Posterior vena cava (tissue), 2 donors: ENCODE measurements around the gene FXYD3. TPM values are rescaled to one million over a fixed set of nuclear protein-coding genes. Genes with fewer than 3 reads are reported as not detected.
"Not testable (repeated sequence)": the region's sequence is repeated elsewhere in the genome, so short reads cannot be mapped to it uniquely, and the experiment has no call there.

ENCODE experiments used
- DNase-seq: peaks from one replicate; pipeline ENCODE4 v3.0.0-alpha.2; 2020; ENCODE audit warnings: low spot score
- intact Hi-C, 2 donors: fragments of 100-400 bp; cut with DNase I; formaldehyde crosslinking; loops; one replicate each; pipeline versions ENCODE4 v1.14.1 to v1.14.2; 2022 to 2023
- total RNA-seq, 2 donors: library from RNA; stranded (reverse); fragmentation: NEBNext Ultra II Directional; extraction: Animal tissue kit (Norgen Biotek cat#: 25700); gene quantifications; one replicate each; pipeline ENCODE4 v1.2.1, GENCODE V29; 2021
- donor health status: DM: yes; HTN: yes; CAD: no.
- donor health status: DM: yes; HTN: yes; CAD: no.

The FXYD3 gene
- total RNA-seq, 2 donors from 2014 or later, result not detected

DNA sequence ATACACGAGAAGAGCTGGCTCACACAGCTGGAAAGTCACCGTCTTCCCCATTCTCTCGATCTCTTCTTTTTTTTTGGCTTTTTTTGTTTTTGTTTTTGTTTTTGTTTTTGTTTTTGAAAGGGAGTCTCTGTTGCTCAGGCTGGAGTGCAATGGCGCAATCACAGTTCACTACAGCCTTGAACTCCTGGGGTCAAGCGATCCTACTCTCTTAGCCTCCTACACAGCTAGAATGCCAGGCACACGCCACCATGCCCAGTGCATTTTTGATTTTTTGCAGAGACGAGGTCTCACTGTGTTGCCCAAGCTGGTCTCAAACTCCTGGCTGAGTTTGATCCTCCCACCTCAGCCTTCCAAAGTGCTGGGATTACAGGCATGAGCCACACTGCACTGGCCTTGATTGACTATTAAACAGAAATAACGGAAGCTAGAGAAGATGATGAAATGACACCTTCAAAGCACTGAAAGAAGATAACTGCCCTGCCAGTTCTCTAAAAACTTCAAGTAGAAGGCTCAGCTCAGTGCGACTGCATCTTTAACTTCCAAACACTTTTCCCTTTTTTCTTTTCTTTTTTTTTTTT lies 4.0 kb downstream of the FXYD3 start:
- intact Hi-C loops, result no loop called here
- DNase-seq, result no peak

DNA sequence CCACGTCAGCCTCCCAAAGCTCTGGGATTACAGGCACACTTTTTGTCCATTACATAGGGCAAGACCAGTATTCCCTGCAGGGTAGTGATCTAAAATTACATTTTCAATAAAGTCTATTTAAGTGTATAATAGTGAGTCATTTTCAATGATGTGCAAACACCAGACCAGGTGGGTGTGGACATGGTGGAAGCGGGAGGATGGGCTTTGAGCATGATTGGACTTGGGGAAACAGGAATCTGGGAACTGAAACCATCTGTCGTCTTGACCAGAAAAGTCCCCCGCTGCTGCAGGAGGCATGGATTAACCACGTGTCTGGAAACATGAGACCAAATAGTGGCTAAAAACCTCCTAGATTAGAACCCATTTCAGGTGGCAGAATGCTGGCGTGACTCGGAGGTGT lies 4.9 kb downstream of the FXYD3 start:
- intact Hi-C loops, result no loop called here
- no peak for DNase-seq

DNA sequence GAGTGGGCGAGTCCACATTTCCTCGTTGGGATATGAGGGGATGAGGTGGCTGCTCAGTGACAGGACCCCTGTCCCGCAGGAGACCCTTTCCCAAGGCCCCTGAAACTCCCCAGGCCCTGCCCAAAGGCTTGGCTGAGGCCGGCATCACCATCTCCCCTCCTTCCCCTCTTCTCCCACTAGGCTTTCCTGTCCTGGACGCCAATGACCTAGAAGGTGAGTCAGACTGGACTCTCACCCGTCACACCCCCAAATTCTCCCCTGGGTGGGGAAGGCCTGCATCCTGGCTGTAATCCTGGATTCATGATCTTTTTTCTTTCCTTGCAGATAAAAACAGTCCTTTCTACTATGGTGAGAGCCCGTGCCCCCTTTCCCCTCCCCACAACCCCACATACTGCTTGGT lies 5.3 kb downstream of the FXYD3 start:
- no peak for DNase-seq
- intact Hi-C loops, result no loop called here

DNA sequence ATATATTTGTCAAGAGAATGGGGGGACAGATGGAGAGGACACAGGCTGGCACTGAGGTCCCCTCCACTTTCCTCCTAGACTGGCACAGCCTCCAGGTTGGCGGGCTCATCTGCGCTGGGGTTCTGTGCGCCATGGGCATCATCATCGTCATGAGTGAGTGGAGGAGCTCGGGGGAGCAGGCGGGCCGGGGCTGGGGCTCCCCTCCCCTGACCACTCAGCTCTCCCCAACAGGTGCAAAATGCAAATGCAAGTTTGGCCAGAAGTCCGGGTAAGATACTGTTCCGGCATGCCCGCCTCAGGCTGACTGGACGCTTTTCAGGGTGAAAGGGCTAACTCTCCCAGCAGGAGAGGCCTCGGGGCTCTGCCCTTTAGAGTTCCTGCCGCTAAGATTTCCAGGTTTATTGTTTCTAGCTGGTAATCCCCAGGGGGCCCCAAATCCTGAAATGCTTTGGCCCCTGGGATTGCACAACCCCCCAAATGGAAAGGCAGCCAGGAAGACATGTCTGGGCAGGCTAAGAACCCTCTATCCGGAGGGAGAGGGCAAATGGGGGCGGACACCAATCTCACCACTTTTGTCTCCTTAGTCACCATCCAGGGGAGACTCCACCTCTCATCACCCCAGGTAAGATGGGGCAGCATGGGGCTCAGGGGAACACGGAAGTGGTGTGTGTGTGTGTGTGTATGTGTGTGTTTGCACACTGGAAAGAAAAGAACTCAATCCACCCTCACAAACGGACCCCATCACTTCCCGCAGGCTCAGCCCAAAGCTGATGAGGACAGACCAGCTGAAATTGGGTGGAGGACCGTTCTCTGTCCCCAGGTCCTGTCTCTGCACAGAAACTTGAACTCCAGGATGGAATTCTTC lies 7.3 kb downstream of the FXYD3 start:
- intact Hi-C loops, result no loop called here
- no peak for DNase-seq

DNA sequence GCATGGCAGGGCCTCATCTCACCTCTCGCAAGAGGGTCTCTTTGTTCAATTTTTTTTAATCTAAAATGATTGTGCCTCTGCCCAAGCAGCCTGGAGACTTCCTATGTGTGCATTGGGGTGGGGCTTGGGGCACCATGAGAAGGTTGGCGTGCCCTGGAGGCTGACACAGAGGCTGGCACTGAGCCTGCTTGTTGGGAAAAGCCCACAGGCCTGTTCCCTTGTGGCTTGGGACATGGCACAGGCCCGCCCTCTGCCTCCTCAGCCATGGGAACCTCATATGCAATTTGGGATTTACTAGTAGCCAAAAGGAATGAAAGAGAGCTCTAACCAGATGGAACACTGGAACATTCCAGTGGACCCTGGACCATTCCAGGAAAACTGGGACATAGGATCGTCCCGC lies 8.0 kb downstream of the FXYD3 start:
- no peak for DNase-seq
- intact Hi-C loops, result no loop called here

DNA sequence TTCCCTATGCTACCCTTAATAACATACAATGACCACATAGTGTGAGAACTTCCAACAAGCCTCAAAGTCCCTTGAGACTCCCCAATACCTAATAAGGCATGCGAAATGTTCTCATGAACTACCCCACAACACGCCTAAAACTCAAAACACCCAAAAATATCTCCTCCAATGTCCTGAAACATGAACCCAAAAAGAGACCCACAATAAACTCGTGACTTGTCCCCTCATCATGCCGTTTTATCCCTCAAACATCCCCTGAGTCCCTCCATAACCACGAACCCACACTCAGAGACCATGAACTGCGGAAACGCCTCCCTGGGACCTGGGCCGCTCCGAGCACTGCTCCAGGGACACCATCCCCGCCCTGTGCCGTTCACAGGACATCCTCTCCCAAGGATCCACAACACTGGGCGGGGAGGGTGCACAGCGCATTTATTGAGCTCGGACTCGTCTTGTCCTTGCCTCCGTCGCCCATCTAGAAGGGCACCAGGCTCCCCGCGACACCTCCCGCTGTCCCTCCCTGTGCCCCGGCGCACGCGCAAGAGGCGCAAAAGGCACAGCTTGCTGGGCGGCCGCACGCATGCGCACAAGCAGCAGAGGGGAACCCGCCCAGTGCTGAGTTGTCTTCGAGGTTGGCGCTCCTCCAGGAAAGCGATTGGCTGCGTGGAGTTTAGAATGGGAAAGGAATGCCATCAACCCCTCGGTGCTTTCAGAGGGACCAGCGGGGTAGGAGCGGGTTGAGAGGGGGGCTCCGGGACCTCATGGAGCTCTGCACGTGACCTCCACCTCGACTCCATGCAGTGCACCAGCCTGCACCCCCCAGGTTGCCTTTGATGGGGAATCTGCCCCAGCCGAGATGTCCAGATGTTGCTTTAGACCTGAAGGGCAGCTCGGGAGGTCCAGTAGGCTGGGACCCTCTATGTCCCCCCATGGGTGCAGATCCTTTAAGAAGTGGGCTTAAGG lies 8.8 kb downstream of the FXYD3 start:
- intact Hi-C loops, result no loop called here
- DNase-seq, result peak; percentile 97

DNA sequence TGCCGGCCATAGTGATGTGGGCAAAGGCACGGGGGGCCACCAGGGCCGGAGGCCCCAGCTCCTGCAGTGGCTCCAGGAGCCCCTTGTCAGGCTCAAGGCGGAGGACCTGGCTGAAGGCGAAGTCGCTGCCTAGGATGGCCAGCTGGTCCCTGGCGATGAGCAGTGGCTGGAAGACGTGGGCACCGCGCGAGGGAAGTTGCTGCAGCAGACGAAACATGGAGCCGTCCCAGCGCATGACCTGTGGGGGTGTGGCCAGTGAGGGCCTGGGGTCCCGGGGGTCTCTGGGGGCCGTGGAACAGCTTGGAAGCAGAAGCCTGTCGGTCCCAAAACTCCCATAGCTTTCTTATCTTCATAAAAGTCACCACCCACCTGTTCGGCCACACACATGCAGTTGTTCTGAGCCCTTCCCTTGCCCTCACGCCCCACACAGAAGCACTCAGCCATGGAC lies 9.7 kb downstream of the FXYD3 start:
- intact Hi-C loops, result no loop called here
- no peak for DNase-seq

DNA sequence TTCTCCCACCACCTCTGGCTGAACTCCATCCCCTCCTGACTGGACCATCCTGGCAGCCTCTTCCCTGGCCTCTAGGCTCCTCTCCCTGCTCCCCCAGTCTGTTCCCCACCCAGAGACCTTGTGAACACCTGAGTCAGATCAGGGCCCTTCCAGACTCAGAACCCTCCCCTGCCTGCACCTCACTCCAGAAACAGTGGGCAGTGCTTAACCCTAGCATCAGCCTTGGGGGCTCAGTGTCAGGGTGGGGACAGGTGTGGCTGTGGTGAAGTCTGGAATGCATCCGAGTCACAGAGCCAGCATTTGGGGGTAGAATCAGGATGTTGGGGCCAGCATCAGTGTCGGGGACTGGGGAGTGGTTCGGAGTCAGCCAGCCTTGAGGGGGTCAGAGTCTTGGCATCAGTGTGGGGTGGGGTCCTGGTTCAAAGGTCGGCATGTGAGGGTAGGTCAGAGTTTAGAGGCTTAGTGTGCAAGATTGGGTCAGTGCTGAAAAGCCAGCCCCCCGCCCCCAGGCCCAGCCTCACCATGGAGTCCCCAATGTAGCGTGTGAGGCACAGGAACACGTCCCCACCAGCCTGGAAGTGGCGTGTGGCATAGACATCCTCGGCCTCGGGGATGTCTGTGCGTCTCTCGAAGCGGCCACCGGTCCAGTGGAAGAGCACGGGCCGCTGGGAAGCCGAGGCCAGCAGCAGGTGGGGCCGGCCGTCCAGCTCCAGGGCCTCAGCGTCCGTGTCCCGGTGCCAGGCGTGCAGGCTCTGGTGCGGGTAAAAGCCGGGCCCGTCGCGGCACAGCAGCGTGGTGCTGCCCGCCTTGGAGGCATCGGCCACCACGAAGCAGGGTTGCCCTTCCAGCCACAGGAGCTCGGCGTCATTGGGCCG lies 10.4 kb downstream of the FXYD3 start:
- DNase-seq, result no peak
- intact Hi-C loops, result no loop called here

DNA sequence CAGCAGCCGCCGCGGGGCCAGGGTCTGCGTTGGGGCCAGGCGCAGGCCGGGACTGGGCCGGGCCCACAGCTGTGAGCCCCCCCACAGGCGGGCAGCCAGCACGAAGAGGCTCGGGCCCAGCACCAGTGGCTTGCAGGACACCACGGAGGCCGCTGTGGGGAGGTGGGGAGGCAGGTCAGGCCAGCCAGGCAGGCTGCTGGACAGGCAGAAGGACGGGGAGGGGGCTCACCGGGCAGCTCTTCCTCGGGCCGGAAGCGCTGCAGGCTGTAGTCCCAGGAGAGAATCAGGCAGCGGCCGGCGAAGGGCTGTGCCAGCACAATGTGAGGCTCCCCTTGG lies 11.0 kb downstream of the FXYD3 start:
- DNase-seq, result no peak
- intact Hi-C loops, result no loop called here

DNA sequence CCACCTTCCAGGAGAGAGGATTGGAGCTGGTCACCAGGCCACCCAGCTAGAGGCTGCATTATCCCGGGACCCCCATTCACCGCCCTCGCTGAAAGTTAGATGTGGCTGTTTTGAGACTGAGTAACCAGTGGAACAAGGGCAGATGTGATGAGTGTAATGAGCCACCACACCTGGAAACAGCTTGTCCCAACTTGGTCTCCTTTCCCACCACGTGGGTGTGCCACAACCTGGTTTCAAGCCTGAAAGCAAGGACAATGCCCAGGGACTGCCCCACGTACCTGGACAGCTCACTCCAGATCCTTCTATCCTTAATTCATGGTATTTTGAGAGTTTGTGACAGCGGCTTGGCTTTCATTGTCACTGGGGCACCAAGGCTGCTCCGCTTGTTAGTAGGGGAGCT lies 12.2 kb downstream of the FXYD3 start:
- intact Hi-C loops, result no loop called here
- DNase-seq, result no peak

DNA sequence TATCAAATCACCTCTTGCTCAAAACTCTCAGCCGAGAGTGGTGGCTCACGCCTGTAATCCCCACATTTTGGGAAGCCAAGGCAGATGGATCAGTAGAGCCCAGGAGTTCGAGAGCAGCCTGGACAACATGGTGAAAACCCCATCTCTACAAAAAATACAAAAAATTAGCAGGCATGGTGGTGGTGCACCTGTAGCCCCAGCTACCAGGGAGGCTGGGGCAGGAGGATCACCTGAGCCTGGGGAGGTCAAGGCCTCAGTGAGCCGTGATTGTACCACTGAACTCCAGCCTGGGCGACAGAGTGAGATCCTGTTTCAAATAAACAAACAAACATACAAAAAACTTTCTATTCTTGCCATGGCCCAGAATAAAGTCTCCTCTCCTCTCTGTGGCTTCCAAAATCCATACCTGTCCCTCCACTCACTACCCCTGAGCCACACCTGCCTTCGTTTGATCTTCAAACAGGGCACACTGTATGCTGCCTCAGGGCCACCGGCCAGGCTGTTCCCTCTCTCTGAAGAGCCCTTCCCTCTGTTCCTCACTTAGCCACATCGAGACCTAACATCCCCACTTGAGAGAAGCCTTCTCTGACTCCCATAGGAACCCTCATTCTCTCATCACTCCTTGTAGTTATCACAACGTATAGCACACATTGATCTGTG lies 12.9 kb downstream of the FXYD3 start:
- intact Hi-C loops, result no loop called here

DNA sequence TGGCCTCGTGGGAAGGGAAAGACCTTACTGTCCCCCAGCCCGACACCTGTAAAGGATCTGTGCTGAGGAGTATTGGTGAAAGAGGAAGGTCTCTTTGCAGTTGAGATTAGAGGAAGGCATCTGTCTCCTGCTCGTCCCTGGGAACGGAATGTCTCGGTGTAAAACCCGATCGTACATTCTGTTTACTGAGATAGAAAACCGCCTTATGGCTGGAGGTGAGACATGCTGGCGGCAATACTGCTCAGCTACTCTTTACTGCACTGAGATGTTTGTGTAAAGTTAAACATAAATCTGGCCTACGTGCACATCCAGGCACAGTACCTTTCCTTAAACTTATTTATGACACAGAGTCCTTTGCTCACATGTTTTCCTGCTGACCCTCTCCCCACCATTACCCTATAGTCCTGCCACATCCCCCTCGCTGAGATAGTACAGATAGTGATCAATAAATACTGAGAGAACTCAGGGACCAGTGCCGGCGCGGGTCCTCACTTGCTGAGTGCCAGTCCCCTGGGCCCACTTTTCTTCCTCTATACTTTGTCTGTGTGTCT lies 14.2 kb downstream of the FXYD3 start:
- intact Hi-C loops, DNase-seq: not testable (repeated sequence)

More for the DNA sequence above, 12.9 kb downstream of the FXYD3 start:
- no peak for DNase-seq

DNA sequence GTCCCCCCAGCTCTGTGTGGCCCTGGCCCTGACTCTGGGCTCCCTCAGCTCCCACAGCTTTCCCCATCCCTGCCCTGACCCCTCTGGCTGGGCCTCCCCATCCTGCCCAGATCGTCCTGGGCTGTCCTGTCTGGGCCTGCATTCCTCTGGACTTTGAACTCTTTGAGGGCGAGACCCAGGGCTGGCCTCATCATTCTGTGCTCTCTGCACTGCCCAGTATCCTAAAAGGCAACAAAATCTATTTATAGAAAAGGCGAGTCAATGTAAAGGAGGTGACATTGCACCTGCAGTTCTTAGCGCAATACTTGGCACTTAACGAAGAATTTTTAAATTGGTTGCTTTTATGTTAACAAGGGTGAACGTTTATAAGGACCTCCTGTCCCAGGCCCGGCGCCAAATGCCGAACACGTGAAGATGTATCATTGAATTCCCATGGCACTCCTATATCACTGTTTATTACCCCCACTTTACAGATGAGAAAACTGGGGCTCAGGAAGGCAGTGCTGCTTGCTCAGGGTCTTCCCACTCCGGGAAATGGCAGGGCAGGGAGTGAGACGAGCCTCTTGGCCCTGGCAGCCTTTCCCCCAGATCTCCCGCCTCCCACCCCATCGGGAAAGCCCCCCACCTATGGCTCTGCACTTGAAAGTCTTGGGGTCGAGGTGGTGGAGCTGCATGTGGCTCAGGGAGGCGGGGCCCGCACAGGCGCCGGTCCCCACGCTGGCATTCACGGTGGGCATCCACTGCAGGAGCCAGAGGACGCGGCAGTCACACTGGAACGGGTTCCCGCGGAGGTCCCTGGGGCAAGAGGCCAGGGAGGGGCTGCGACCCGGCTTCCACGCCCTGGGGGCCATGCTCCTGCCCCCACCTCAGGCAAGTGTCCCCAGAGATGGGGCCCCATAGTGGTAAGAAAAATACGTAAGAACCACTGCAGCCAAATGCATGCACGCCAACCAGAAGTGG lies 15.4 kb downstream of the FXYD3 start:
- no peak for DNase-seq
- intact Hi-C loops, result no loop called here

DNA sequence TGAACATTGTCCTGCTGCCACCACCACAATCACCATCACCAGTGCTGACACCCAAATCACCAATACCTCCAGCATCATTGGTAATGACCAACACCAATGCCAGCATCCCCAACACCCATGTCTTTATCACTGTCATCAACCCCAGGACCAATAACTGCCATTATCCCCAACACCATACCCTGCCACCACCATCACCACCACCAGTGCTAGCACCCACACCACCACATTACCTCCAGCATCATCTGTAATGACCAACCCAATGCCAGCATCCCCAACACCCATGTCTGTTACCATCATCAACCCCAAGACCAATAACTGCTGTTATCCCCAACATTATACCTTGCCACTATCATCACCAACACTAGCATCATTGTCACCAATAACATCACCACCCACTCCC lies 16.6 kb downstream of the FXYD3 start:
- no peak for DNase-seq
- intact Hi-C loops, result no loop called here

DNA sequence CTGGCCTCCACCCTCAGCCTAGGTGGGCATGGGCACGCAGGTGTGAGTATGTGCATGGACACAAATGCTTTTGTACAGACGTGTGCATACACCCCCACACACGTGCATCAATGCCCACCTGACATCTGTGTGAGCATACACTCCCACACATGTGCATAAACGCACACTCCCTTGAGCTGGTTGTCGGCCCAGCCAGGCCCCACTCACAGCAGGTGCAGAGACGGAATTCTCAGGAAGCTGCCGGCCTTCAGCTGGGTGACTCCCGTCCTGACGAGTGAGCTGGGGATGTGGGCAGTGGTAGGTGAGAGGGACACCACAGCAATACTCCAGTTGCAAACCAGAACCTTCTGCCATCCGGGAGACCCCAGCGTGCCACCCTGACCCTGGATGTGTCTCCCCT lies 18.2 kb downstream of the FXYD3 start:
- no peak for DNase-seq
- intact Hi-C loops, result no loop called here

DNA sequence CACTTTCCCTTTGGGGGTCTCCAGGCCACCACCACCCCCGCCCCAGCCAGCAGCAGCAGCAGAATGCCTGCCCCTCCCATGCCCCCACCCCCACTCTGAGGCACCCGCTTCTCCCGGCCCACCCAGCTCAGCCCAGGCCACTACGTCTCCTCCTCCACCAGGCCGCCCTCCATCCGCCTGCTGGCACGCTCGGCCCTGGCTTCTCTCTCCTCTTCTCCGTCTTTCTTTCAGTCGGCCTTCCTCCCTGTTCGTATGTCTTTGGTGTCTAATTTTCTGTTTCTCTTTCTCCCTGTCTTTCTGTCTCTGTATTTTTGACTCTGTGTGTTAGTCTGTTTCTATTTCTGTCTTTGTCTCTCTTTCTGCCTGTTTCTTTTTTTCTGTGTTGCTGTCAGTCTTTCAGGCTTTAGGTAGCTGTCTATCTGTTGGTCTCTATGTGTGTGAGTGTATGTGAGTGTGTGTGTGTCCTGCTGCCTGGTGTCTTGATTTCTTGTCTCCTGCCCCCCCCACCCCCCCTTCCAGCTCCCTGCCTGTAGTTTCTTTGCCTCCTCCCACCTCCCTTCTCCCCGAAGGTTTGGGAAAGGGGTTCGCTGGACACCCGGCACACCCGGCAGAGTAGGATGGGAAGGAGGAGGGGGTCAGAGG lies 19.1 kb downstream of the FXYD3 start, which contains the start of gene LGI4:
Gene LGI4 (minus strand): TSS at position 459 of the 642 bp plus-strand sequence. CDS start 379 bp downstream, at position 80.
- no peak for DNase-seq
- intact Hi-C loops, result no loop called here
